BJ (cell line): ENCODE results near the gene EPB41L2. TPM values are rescaled to one million over a fixed set of nuclear protein-coding genes. Genes with fewer than 3 reads are reported as not detected.

ENCODE experiments used
- CTCF ChIA-PET: fragments of 350-600 bp; formaldehyde crosslinking; extraction: SDS; loops from one replicate; lab custom pipeline; 2021; ENCODE audit warnings: antibody characterized with exemption, inconsistent platforms; lab: Yijun Ruan, JAX
- POLR2A ChIA-PET: fragments of 300-600 bp; sonication (Branson Sonifier 250); formaldehyde crosslinking; extraction: SDS; loops from one replicate; lab custom pipeline; 2021; ENCODE audit warnings: antibody characterized with exemption; lab: Charles Lee
- DNase-seq: peaks from one replicate; pipeline ENCODE4 v3.0.0-alpha.2; 2011; ENCODE audit warnings: low read depth
- H3K27me3 ChIP-seq: 2 replicates; pipeline ENCODE4 v1.6.0; 2011; ENCODE audit warnings: low read length; ENCODE audit not compliant: control insufficient read depth, insufficient read depth
- H3K36me3 ChIP-seq: 2 replicates; pipeline ENCODE4 v1.5.1; 2011; ENCODE audit warnings: low read length; ENCODE audit not compliant: control insufficient read depth, insufficient read depth
- H3K4me3 ChIP-seq: 2 replicates; pipeline ENCODE4 v1.5.1; 2011; ENCODE audit warnings: low read depth, mild to moderate bottlenecking, control low read depth, low read length
- polyA plus RNA-seq: library from polyadenylated mRNA; depleted of rRNA; stranded (reverse); fragments of >200 nt; gene quantifications from 2 replicates; pipeline ENCODE4 v1.2.3, GENCODE V29; 2011
- TF ChIP-seq, protein P1 (sequence below): IDR thresholded peaks from 2 replicates; pipeline ENCODE4 v1.5.1; 2011; ENCODE audit warnings: low read depth, mild to moderate bottlenecking, control low read depth, inconsistent platforms, low read length, moderate library complexity; ENCODE audit not compliant: insufficient read depth

EPB41L2 gene
- polyA plus RNA-seq, 1 experiment, result 24.5 TPM

DNA sequence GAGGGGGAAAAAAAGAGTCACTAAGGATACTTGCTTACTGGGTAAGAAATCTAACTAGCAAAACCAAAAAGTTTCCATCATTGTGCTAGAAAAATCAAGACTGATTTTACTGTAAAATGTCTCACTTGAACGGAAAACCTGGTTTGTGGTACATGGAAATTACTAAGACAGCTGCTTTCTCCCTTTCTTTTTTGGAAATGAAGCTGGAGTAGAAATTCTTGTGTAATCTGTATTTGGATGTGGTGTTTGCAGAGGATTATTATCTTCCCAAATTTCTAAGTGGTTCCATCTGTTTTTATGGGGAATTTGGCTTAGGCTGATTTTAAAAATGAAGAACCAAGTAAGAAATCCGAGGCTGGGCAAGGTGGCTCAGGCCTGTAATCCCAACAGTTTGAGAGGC, 20.4 kb downstream of the EPB41L2 start:
- DNase-seq, result no peak
- Histone ChIP-seq H3K36me3 (no peaks in the 10 kb centered on the region), H3K4me3 (no peak overlapping the region), H3K27me3 (no peaks in the 10 kb centered on the region)
- CTCF ChIA-PET, result no interaction called here
- TF ChIP-seq, protein P1, sequence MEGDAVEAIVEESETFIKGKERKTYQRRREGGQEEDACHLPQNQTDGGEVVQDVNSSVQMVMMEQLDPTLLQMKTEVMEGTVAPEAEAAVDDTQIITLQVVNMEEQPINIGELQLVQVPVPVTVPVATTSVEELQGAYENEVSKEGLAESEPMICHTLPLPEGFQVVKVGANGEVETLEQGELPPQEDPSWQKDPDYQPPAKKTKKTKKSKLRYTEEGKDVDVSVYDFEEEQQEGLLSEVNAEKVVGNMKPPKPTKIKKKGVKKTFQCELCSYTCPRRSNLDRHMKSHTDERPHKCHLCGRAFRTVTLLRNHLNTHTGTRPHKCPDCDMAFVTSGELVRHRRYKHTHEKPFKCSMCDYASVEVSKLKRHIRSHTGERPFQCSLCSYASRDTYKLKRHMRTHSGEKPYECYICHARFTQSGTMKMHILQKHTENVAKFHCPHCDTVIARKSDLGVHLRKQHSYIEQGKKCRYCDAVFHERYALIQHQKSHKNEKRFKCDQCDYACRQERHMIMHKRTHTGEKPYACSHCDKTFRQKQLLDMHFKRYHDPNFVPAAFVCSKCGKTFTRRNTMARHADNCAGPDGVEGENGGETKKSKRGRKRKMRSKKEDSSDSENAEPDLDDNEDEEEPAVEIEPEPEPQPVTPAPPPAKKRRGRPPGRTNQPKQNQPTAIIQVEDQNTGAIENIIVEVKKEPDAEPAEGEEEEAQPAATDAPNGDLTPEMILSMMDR, result no peak
- POLR2A ChIA-PET, result no interaction called here

DNA sequence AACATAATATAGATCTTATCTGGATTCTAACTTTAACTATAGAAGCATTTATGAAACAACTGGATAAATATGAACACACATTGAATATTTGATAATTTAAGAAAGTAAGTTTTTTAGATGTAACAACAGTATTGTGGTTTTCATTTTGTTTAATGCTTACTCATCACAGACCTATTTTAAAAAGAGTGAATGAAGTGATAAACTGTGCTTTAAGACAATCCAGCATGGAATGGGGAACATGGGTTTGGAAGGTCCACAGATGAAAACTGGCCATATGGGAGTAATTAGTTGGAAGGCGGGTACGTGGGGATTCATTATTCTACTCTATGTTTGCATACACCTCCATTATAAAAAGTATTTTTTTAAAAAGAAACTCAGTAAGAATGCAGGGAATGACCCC, 21.2 kb downstream of the EPB41L2 start:
- H3K4me3 ChIP-seq, result no peak overlapping the region

DNA sequence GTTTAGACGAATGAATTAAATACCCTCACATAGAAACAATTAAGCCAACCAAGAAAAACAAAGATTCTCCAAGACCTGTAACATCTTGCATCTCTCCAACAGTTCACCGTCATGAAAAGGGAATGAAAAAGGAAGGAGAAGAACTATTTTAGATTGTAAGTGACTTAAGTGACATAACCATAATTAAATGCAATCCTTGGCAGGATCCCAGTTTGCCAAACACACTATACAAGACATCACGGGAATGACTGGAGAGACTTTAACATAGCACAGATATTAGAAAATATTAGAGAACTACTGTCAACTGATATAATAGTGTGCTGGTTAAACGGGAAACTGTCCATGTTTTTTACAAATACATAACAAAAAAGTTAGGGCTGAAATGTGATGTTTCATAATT, 22.2 kb downstream of the EPB41L2 start:
- POLR2A ChIA-PET, result no interaction called here
- TF ChIP-seq, protein P1, result no peak
- Histone ChIP-seq H3K4me3 (no peak overlapping the region), H3K36me3 (no peaks in the 10 kb centered on the region), H3K27me3 (no peaks in the 10 kb centered on the region)
- no peak for DNase-seq
- CTCF ChIA-PET, result no interaction called here

More for the DNA sequence above, 21.2 kb downstream of the EPB41L2 start:
- TF ChIP-seq, protein P1, result no peak
- ChIA-PET POLR2A (no interaction called here), CTCF (no interaction called here)
- Histone ChIP-seq H3K27me3 (no peaks in the 10 kb centered on the region), H3K36me3 (no peaks in the 10 kb centered on the region)
- no peak for DNase-seq

DNA sequence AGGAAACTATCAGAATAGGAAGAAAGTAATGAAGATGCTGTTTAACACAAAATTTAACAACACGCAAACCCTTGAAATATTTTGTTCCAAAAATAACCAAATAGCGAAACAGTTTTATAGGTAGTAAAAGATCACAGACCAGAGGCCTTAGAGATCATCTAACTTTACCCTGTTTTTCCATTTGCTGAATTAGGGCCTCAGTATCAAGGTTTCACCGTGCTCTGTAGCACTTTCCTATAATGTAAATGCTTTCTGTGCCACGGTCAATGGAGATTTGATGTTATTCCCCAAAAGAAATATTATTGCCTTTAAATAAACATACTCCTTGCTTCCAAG, 23.7 kb downstream of the EPB41L2 start:
- Histone ChIP-seq H3K4me3 (no peak overlapping the region), H3K36me3 (no peaks in the 10 kb centered on the region), H3K27me3 (no peaks in the 10 kb centered on the region)
- TF ChIP-seq, protein P1, result no peak
- CTCF ChIA-PET, result interaction anchor here (0.7 kb wide), 1 partner anchor 15 kb away, joined by 4 read pairs; no protein-coding TSS in a partner anchor
- POLR2A ChIA-PET, result no interaction called here
- DNase-seq, result no peak

DNA sequence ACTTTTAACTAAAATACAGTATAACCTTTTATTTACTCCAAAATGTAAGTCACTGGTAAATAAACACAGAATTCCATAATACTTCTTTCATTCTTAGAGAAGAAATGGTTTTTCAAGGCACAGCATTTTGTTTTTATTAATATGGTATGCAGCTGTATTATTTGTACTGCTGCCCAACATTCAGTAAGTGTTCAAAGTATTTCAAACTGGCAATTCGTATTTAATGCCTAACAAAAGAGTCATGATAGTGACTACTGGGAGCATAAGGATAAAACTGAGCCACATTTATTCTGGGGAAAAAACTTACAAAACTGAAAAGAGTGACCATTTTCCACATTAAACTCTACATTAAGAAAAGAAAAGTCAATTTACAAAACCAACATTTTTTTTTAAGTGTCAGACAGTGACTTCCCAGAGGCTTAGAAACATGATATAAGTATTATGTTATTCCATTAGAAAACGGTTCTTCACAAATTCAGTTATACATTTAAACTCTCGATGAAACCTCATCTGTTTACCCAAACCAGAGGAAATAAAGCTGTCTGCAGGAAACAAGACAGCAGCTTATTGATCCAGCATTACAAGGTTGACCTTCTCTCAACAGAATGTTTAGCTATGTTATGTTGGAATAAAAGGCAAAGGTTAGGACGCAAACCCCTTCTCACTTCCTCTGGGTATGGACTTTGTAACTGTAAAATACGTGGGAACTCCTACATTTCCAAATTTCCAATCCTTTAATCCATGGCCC, 24.3 kb downstream of the EPB41L2 start:
- H3K27me3 ChIP-seq, result no peaks in the 10 kb centered on the region
- no peaks in the 10 kb centered on the region for H3K36me3 ChIP-seq
- CTCF ChIA-PET, result interaction anchor here (0.9 kb wide), 1 partner anchor 72 kb away, joined by 3 read pairs; no protein-coding TSS in a partner anchor
- TF ChIP-seq, protein P1, result no peak
- no peak for DNase-seq
- H3K4me3 ChIP-seq, result no peak overlapping the region
- POLR2A ChIA-PET, result no interaction called here
